H9 (cell line): ENCODE data around the gene ARL16. TPM values are rescaled to one million over a fixed set of nuclear protein-coding genes. Genes with fewer than 3 reads are reported as not detected.

ENCODE experiments used
- DNase-seq: peaks from one replicate; pipeline ENCODE4 v3.0.0-alpha.2; 2017
- H2AFZ ChIP-seq: one replicate; pipeline ENCODE4 v1.6.1; 2013; ENCODE audit warnings: mild to moderate bottlenecking, low read length, control low read depth, moderate library complexity
- H2AK5ac ChIP-seq: 2 replicates; pipeline ENCODE4 v1.6.1; 2013; ENCODE audit warnings: low read length, control low read depth, mixed read lengths; ENCODE audit not compliant: insufficient read length
- H2BK120ac ChIP-seq: one replicate; pipeline ENCODE4 v1.6.1; 2013; ENCODE audit warnings: low read depth, mild to moderate bottlenecking, low read length, control low read depth, inconsistent platforms; ENCODE audit not compliant: poor library complexity, severe bottlenecking
- H2BK12ac ChIP-seq: 2 replicates; pipeline ENCODE4 v1.6.1; 2013; ENCODE audit warnings: low read length, control low read depth, mixed read lengths, low read depth; ENCODE audit not compliant: insufficient read length
- H2BK15ac ChIP-seq: 2 replicates; pipeline ENCODE4 v1.6.1; 2013; ENCODE audit warnings: low read depth, low read length, control low read depth
- H2BK20ac ChIP-seq: one replicate; pipeline ENCODE4 v1.6.1; 2013; ENCODE audit warnings: low read depth, mild to moderate bottlenecking, low read length, control low read depth, inconsistent platforms; ENCODE audit not compliant: poor library complexity, severe bottlenecking
- H2BK5ac ChIP-seq: 2 replicates; pipeline ENCODE4 v1.6.1; 2013; ENCODE audit warnings: low read length, control low read depth, mixed read lengths; ENCODE audit not compliant: insufficient read length
- H3K14ac ChIP-seq: 2 replicates; pipeline ENCODE4 v1.6.1; 2013; ENCODE audit warnings: low read length, control low read depth; ENCODE audit not compliant: insufficient read depth
- H3K18ac ChIP-seq: 2 replicates; pipeline ENCODE4 v1.6.1; 2013; ENCODE audit warnings: low read depth, mild to moderate bottlenecking, mixed read lengths, low read length, control low read depth; ENCODE audit not compliant: insufficient read length
- H3K23ac ChIP-seq: 2 replicates; pipeline ENCODE4 v1.6.1; 2013; ENCODE audit warnings: low read length, control low read depth, mixed read lengths, low read depth; ENCODE audit not compliant: insufficient read length
- H3K23me2 ChIP-seq: 2 replicates; pipeline ENCODE4 v1.6.1; 2013; ENCODE audit warnings: low read depth, mild to moderate bottlenecking, mixed read lengths, low read length, control low read depth; ENCODE audit not compliant: insufficient read length, poor library complexity, severe bottlenecking
- H3K27ac ChIP-seq: 2 replicates; pipeline ENCODE4 v1.5.1; 2013; ENCODE audit warnings: low read length, control low read depth, mixed read lengths, low read depth; ENCODE audit not compliant: insufficient read length
- H3K27me3 ChIP-seq: 2 replicates; pipeline ENCODE4 v1.6.1; 2013; ENCODE audit warnings: low read length, control low read depth, inconsistent platforms; ENCODE audit not compliant: insufficient read depth
- H3K4ac ChIP-seq: 2 replicates; pipeline ENCODE4 v1.6.1; 2013; ENCODE audit warnings: low read depth, mild to moderate bottlenecking, control low read depth, inconsistent platforms, low read length, moderate library complexity
- H3K4me1 ChIP-seq: 2 replicates; pipeline ENCODE4 v1.6.1; 2013; ENCODE audit warnings: low read length, control low read depth, inconsistent platforms; ENCODE audit not compliant: insufficient read depth
- H3K4me2 ChIP-seq: 2 replicates; pipeline ENCODE4 v1.6.1; 2013; ENCODE audit warnings: low read length, control low read depth, mixed read lengths; ENCODE audit not compliant: insufficient read length, insufficient read depth
- H3K56ac ChIP-seq: 2 replicates; pipeline ENCODE4 v1.6.1; 2013; ENCODE audit warnings: low read depth, mild to moderate bottlenecking, mixed read lengths, low read length, control low read depth; ENCODE audit not compliant: insufficient read length
- H3K79me1 ChIP-seq: 2 replicates; pipeline ENCODE4 v1.6.1; 2013; ENCODE audit warnings: low read depth, mild to moderate bottlenecking, moderate library complexity, low read length, control low read depth, inconsistent platforms; ENCODE audit not compliant: insufficient read depth, poor library complexity, severe bottlenecking
- H3K79me2 ChIP-seq: 2 replicates; pipeline ENCODE4 v1.6.1; 2013; ENCODE audit warnings: low read length, control low read depth, inconsistent platforms; ENCODE audit not compliant: insufficient read depth
- H3K9ac ChIP-seq: 2 replicates; pipeline ENCODE4 v1.6.1; 2013; ENCODE audit warnings: low read length, control low read depth, mixed read lengths; ENCODE audit not compliant: insufficient read length; ENCODE audit errors: extremely low read depth
- H3K9me3 ChIP-seq: one replicate; pipeline ENCODE4 v1.6.1; 2013; ENCODE audit warnings: low read depth, low read length, inconsistent platforms; ENCODE audit not compliant: control insufficient read depth
- H3T11ph ChIP-seq: one replicate; pipeline ENCODE4 v1.6.1; 2013; ENCODE audit warnings: mild to moderate bottlenecking, low read length, control low read depth, inconsistent platforms
- H4K20me1 ChIP-seq: one replicate; pipeline ENCODE4 v1.6.1; 2013; ENCODE audit not compliant: control insufficient read depth, insufficient read length, insufficient read depth
- H4K5ac ChIP-seq: 2 replicates; pipeline ENCODE4 v1.6.1; 2013; ENCODE audit warnings: low read depth, mild to moderate bottlenecking, mixed read lengths, low read length, control low read depth; ENCODE audit not compliant: insufficient read length
- H4K8ac ChIP-seq: replicated peaks from 2 replicates; pipeline ENCODE4 v1.6.1; 2013; ENCODE audit warnings: low read length, control low read depth, mixed read lengths, low read depth; ENCODE audit not compliant: insufficient read length
- H4K91ac ChIP-seq: 2 replicates; pipeline ENCODE4 v1.6.1; 2013; ENCODE audit warnings: low read depth, mild to moderate bottlenecking, moderate library complexity, mixed read lengths, low read length, control low read depth; ENCODE audit not compliant: insufficient read length
- H3K27ac Mint-ChIP-seq, 3 experiments: 2 replicates in 2 of 3; 3 replicates in 1 of 3; pipeline ENCODE4 v1.8.0; 2020 to 2021; ENCODE audit warnings: mixed read lengths in 3 of 3, mild to moderate bottlenecking in 1 of 3, moderate library complexity in 1 of 3
- H3K27me3 Mint-ChIP-seq: 2 replicates; pipeline ENCODE4 v1.8.0; 2021; ENCODE audit warnings: low read depth, mild to moderate bottlenecking, moderate library complexity, mixed read lengths
- H3K36me3 Mint-ChIP-seq, 3 experiments: 2 replicates in 2 of 3; 3 replicates in 1 of 3; pipeline ENCODE4 v1.8.0; 2020 to 2021; ENCODE audit warnings: low read depth in 3 of 3, mixed read lengths in 3 of 3; ENCODE audit not compliant: insufficient read depth in 1 of 3
- H3K4me1 Mint-ChIP-seq, 2 experiments: 2 replicates each; pipeline ENCODE4 v1.8.0; 2020; ENCODE audit warnings: mixed read lengths in 2 of 2
- H3K4me3 Mint-ChIP-seq, 2 experiments: 2 replicates in 1 of 2; 3 replicates in 1 of 2; pipeline ENCODE4 v1.8.0; 2020 to 2021; ENCODE audit warnings: mild to moderate bottlenecking in 2 of 2, mixed read lengths in 2 of 2, moderate library complexity in 1 of 2
- H3K9me3 Mint-ChIP-seq, 2 experiments: 2 replicates in 1 of 2; 3 replicates in 1 of 2; pipeline ENCODE4 v1.8.0; 2020; ENCODE audit warnings: mild to moderate bottlenecking in 2 of 2, mixed read lengths in 2 of 2, moderate library complexity in 1 of 2
- CTCF ChIP-seq: fragments of 200-600 bp; sonication (generic); conservative IDR thresholded peaks from 3 replicates; pipeline ENCODE4 v1.8.0; 2021; ENCODE audit warnings: antibody characterized with exemption, mild to moderate bottlenecking
- WGBS: extraction: QIAGEN DNeasy Blood & Tissue Kit; methylation state at CpG from one replicate; pipeline ENCODE4 v1.1.7; 2013; ENCODE audit warnings: missing lambda C conversion rate, low lambda C conversion rate, mixed read lengths; ENCODE audit not compliant: insufficient read length; ENCODE audit errors: extremely low coverage; 5-methylcytosine and 5-hydroxymethylcytosine counted together
- total RNA-seq: library from RNA; stranded (reverse); gene quantifications from 2 replicates; pipeline ENCODE4 v1.2.1, GENCODE V29; 2021

The ARL16 gene
- total RNA-seq, 1 experiment from 2014 or later = 58.6 TPM

- TF ChIP-seq CTCF = no peak
- Histone ChIP-seq H3K27ac (no peak overlapping the region), H3K9ac (peak overlapping the region; percentile 84), H4K91ac (no peak overlapping the region), H3K4me2 (peak overlapping the region; percentile 84), H3T11ph (no peak overlapping the region), H2BK12ac (no peak overlapping the region), H3K23ac (no peak overlapping the region), H3K27me3 (no peaks in the 10 kb centered on the region), H3K79me2 (peaks cover 8% of the 10 kb centered on the region; the same call in 1 of the 2 replicates), H3K56ac (no peak overlapping the region), H4K5ac (no peak overlapping the region), H3K18ac (peak overlapping the region; percentile 25), H3K23me2 (peaks cover 19% of the 10 kb centered on the region), H3K14ac (peak overlapping the region; percentile 86), H3K4me1 (0 out of 2 replicates have a peak, but pooled peaks cover 4% of the 10 kb centered on the region), H4K20me1 (no peaks in the 10 kb centered on the region), H2AK5ac (no peak overlapping the region), H2BK20ac (no peak overlapping the region), H3K9me3 (no peaks in the 10 kb centered on the region), H2BK15ac (no peak overlapping the region; the same call in 1 of the 2 replicates), H2AFZ (no peak overlapping the region), H3K4ac (no peak overlapping the region), H4K8ac (no peak overlapping the region), H2BK5ac (no peak overlapping the region), H3K79me1 (peaks cover 8% of the 10 kb centered on the region), H2BK120ac (no peak overlapping the region)
- no peaks in the 10 kb centered on the region for H3K9me3 Mint-ChIP-seq
- H3K27me3 Mint-ChIP-seq = no peaks in the 10 kb centered on the region; the same call in 1 of the 2 replicates
- H3K4me3 Mint-ChIP-seq = peak overlapping the region; percentile 89 to 93
- H3K36me3 Mint-ChIP-seq = peaks cover 30 to 68% (median 47%) of the 10 kb centered on the region in 3 experiments
- H3K27ac Mint-ChIP-seq = peak overlapping the region in 2 of 3 experiments; percentile 77 to 83; a peak in 3 of 7 replicates
- H3K4me1 Mint-ChIP-seq = peaks cover 6 to 17% of the 10 kb centered on the region in 2 experiments
- no CpG with 5 or more reads among the region's 27 CpGs for WGBS
- no peak for DNase-seq
Observed at GRCh38 chr17:81703747-81704654, 20.4 kb upstream of the ARL16 start.
